GM23338 (cell line): Measurements from ENCODE around the gene PHAX. TPM values are rescaled to one million over a fixed set of nuclear protein-coding genes. Genes with fewer than 3 reads are reported as not detected.

Experiments
- ATAC-seq: fragments of 200-7000 bp; cut with Tn5 transposase; 3 replicates; pipeline ENCODE4 v1.9.1; 2020
- DNase-seq: peaks from one replicate; pipeline ENCODE4 v3.0.0-alpha.2; 2015; ENCODE audit warnings: low spot score
- H2AFZ ChIP-seq: fragments of 200-600 bp; sonication (generic); 2 replicates; pipeline ENCODE4 v1.8.0; 2016; ENCODE audit warnings: antibody characterized with exemption, mild to moderate bottlenecking, moderate library complexity
- H3F3A ChIP-seq: fragments of 200-600 bp; sonication (generic); replicated peaks from 2 replicates; pipeline ENCODE4 v1.8.0; 2017; ENCODE audit warnings: antibody characterized with exemption, mixed run types, low read depth
- H3K27ac ChIP-seq: fragments of 200-600 bp; sonication (generic); 2 replicates; pipeline ENCODE4 v1.6.1; 2016; ENCODE audit warnings: low read depth
- H3K27me3 ChIP-seq: fragments of 200-600 bp; sonication (generic); 2 replicates; pipeline ENCODE4 v1.8.0; 2016; ENCODE audit warnings: mild to moderate bottlenecking, mixed run types, moderate library complexity; ENCODE audit not compliant: insufficient read depth
- H3K36me3 ChIP-seq: fragments of 200-600 bp; sonication (generic); 2 replicates; pipeline ENCODE4 v1.8.0; 2016; ENCODE audit warnings: mild to moderate bottlenecking; ENCODE audit not compliant: insufficient read depth
- H3K4me1 ChIP-seq: fragments of 200-600 bp; sonication (generic); 2 replicates; pipeline ENCODE4 v1.8.0; 2016; ENCODE audit warnings: mild to moderate bottlenecking, moderate library complexity; ENCODE audit not compliant: insufficient read depth
- H3K4me2 ChIP-seq: fragments of 200-600 bp; sonication (generic); 2 replicates; pipeline ENCODE4 v1.7.1; 2017; ENCODE audit warnings: mixed run types
- H3K4me3 ChIP-seq: fragments of 200-600 bp; sonication (generic); 2 replicates; pipeline ENCODE4 v1.6.1; 2016; ENCODE audit warnings: mixed run types
- H3K79me2 ChIP-seq: fragments of 200-600 bp; sonication (generic); replicated peaks from 2 replicates; pipeline ENCODE4 v1.8.0; 2017; ENCODE audit warnings: mild to moderate bottlenecking; ENCODE audit not compliant: insufficient read depth
- H3K9me2 ChIP-seq: fragments of 200-600 bp; sonication (generic); 2 replicates; pipeline ENCODE4 v1.8.0; 2017; ENCODE audit not compliant: insufficient read depth
- H4K20me1 ChIP-seq: fragments of 200-600 bp; sonication (generic); replicated peaks from 2 replicates; pipeline ENCODE4 v1.8.0; 2017; ENCODE audit warnings: mild to moderate bottlenecking; ENCODE audit not compliant: insufficient read depth
- H3K27ac Mint-ChIP-seq: 2 replicates; pipeline ENCODE4 v1.8.0; 2020; ENCODE audit warnings: inconsistent platforms, mild to moderate bottlenecking, moderate library complexity, mixed read lengths
- H3K27me3 Mint-ChIP-seq: 3 replicates; pipeline ENCODE4 v1.8.0; 2022; ENCODE audit warnings: low read depth, mild to moderate bottlenecking, moderate library complexity, mixed read lengths, inconsistent platforms; ENCODE audit not compliant: insufficient read depth, poor library complexity
- H3K36me3 Mint-ChIP-seq: 3 replicates; pipeline ENCODE4 v1.8.0; 2021; ENCODE audit warnings: low read depth, mild to moderate bottlenecking, inconsistent platforms, moderate library complexity, mixed read lengths
- H3K4me1 Mint-ChIP-seq: 3 replicates; pipeline ENCODE4 v1.8.0; 2020; ENCODE audit warnings: mild to moderate bottlenecking, inconsistent platforms, mixed read lengths
- H3K4me3 Mint-ChIP-seq: 3 replicates; pipeline ENCODE4 v1.8.0; 2021; ENCODE audit warnings: moderate library complexity, mild to moderate bottlenecking, inconsistent platforms, mixed read lengths
- H3K9me3 Mint-ChIP-seq: 3 replicates; pipeline ENCODE4 v1.8.0; 2020; ENCODE audit warnings: moderate library complexity, mild to moderate bottlenecking, inconsistent platforms, mixed read lengths
- CREB1 ChIP-seq: fragments of 250-450 bp; sonication (Bioruptor Pico); IDR thresholded peaks from 2 replicates; pipeline ENCODE4 v1.5.0; 2020; ENCODE audit warnings: low read depth, mild to moderate bottlenecking, moderate library complexity
- CTCF ChIP-seq, 2 experiments: fragments of 200-600 bp in 1 of 2; sonication (generic) in 1 of 2; conservative IDR thresholded peaks; 2 replicates each; pipeline versions ENCODE4 v1.5.1 to v1.6.1; 2016 to 2017; ENCODE audit warnings: antibody characterized with exemption in 2 of 2, low read depth in 2 of 2, mild to moderate bottlenecking in 2 of 2, moderate library complexity in 1 of 2
- ETS1 ChIP-seq: IDR thresholded peaks from 2 replicates; pipeline ENCODE4 v1.6.1; 2016; ENCODE audit warnings: antibody characterized with exemption
- EZH2 ChIP-seq: fragments of 200-600 bp; sonication (generic); IDR thresholded peaks from one replicate; pipeline ENCODE4 v1.8.0; 2017; ENCODE audit warnings: antibody characterized with exemption, mild to moderate bottlenecking, low read depth; ENCODE audit not compliant: unreplicated experiment
- EZH2phosphoT487 ChIP-seq: fragments of 200-600 bp; sonication (generic); IDR thresholded peaks from one replicate; pipeline ENCODE4 v1.8.1; 2018; ENCODE audit warnings: antibody characterized with exemption; ENCODE audit not compliant: unreplicated experiment
- JUNB ChIP-seq: IDR thresholded peaks from one replicate; pipeline ENCODE4 v1.6.1; 2016; ENCODE audit warnings: antibody characterized with exemption; ENCODE audit not compliant: unreplicated experiment
- NANOG ChIP-seq: IDR thresholded peaks from 2 replicates; pipeline ENCODE4 v1.6.1; 2016; ENCODE audit warnings: antibody characterized with exemption, borderline replicate concordance
- POLR2AphosphoS5 ChIP-seq: IDR thresholded peaks from 2 replicates; pipeline ENCODE4 v1.6.1; 2016; ENCODE audit warnings: antibody characterized with exemption, low read depth
- REST ChIP-seq: IDR thresholded peaks from one replicate; pipeline ENCODE4 v1.6.1; 2018; ENCODE audit warnings: antibody characterized with exemption; ENCODE audit not compliant: unreplicated experiment
- STAT1 ChIP-seq: IDR thresholded peaks from one replicate; pipeline ENCODE4 v1.6.1; 2016; ENCODE audit warnings: antibody characterized with exemption; ENCODE audit not compliant: unreplicated experiment
- ZNF114 ChIP-seq: fragments of 250-450 bp; sonication (Bioruptor Pico); IDR thresholded peaks from 2 replicates; pipeline ENCODE4 v1.5.0; 2020; ENCODE audit warnings: mild to moderate bottlenecking, moderate library complexity
- ZNF331 ChIP-seq: fragments of 250-450 bp; sonication (Bioruptor Pico); IDR thresholded peaks from 2 replicates; pipeline ENCODE4 v1.5.0; 2020; ENCODE audit warnings: low read depth, mild to moderate bottlenecking, moderate library complexity
- ZNF462 ChIP-seq: fragments of 250-450 bp; sonication (Bioruptor Pico); IDR thresholded peaks from 2 replicates; pipeline ENCODE4 v1.5.0; 2020; ENCODE audit warnings: mild to moderate bottlenecking, moderate library complexity
- polyA plus RNA-seq: library from polyadenylated mRNA; unstranded; fragments of >200 nt; fragmentation: Nextera tagmentation; extraction: Ambion mirVana; gene quantifications from 2 replicates; pipeline ENCODE4 v1.2.1, GENCODE V29; 2016
- total RNA-seq: library from RNA; depleted of rRNA; stranded (reverse); fragments of >200 nt; shearing (Covaris generic); gene quantifications from 2 replicates; pipeline ENCODE4 v1.2.3, GENCODE V29; 2014

The PHAX gene
- total and polyA plus RNA-seq, 2 experiments from 2014 or later, result 75.9 to 140 TPM

- no peak for DNase-seq
- Histone ChIP-seq H3K27me3 (no peaks in the 10 kb centered on the region), H4K20me1 (peaks cover 16% of the 10 kb centered on the region; the same call in 1 of the 2 replicates), H3K4me2 (no peak overlapping the region), H3K79me2 (peaks cover 36% of the 10 kb centered on the region), H2AFZ (no peak overlapping the region), H3F3A (no peaks in the 10 kb centered on the region; the same call in 1 of the 2 replicates), H3K27ac (no peak overlapping the region), H3K36me3 (peaks cover 66% of the 10 kb centered on the region), H3K9me2 (no peaks in the 10 kb centered on the region), H3K4me1 (peaks cover 9% of the 10 kb centered on the region), H3K4me3 (no peak overlapping the region)
- H3K9me3 Mint-ChIP-seq, result peaks cover 6% of the 10 kb centered on the region; the same call in 2 of the 3 replicates
- H3K4me1 Mint-ChIP-seq, result peaks cover 12% of the 10 kb centered on the region
- ATAC-seq, result no peak
- peaks cover 90% of the 10 kb centered on the region for H3K36me3 Mint-ChIP-seq
- TF ChIP-seq NANOG (no peak), POLR2AphosphoS5 (no peak), ZNF462 (CRISPR knock-in tag) (no peak), REST (no peak), EZH2 (no peak), ETS1 (no peak), CREB1 (no peak), STAT1 (no peak), EZH2phosphoT487 (no peak), JUNB (no peak), ZNF114 (CRISPR knock-in tag) (no peak), CTCF (conservative IDR thresholded peaks at IDR 0.05; ENCODE audit: low read depth in 2 of 2) (no peak), ZNF331 (CRISPR knock-in tag) (no peak)
- no peak overlapping the region for H3K27ac Mint-ChIP-seq
- no peak overlapping the region for H3K4me3 Mint-ChIP-seq
- peaks cover 3% of the 10 kb centered on the region for H3K27me3 Mint-ChIP-seq
These were observed 13.0 kb upstream of the PHAX start for GRCh38 chr5:126587551-126588390.
